Mucosa of rectum (tissue), 2 donors: ENCODE data around the gene LRRC17.
"Not testable (repeated sequence)": the region's sequence is repeated elsewhere in the genome, so short reads cannot be mapped to it uniquely, and the experiment has no call there.

Experiments
- H3K27ac ChIP-seq, 2 donors: one replicate each; pipeline ENCODE4 v1.7.0; 2013; ENCODE audit warnings: inconsistent platforms in 2 of 2, low read depth in 2 of 2, low read length in 2 of 2
- H3K27me3 ChIP-seq, 2 donors: one replicate each; pipeline ENCODE4 v1.7.0; 2013; ENCODE audit warnings: low read length in 2 of 2; ENCODE audit not compliant: control insufficient read depth in 2 of 2, insufficient read depth in 2 of 2
- H3K36me3 ChIP-seq, 2 donors: one replicate each; pipeline ENCODE4 v1.7.0; 2013; ENCODE audit warnings: low read length in 2 of 2; ENCODE audit not compliant: control insufficient read depth in 2 of 2, insufficient read depth in 2 of 2
- H3K4me1 ChIP-seq, 2 donors: one replicate each; pipeline ENCODE4 v1.7.0; 2013; ENCODE audit warnings: low read length in 2 of 2, mild to moderate bottlenecking in 1 of 2; ENCODE audit not compliant: control insufficient read depth in 2 of 2, insufficient read depth in 2 of 2
- H3K4me3 ChIP-seq, 2 donors: one replicate each; pipeline ENCODE4 v1.7.0; 2013; ENCODE audit warnings: low read length in 2 of 2
- H3K9ac ChIP-seq, 2 donors: one replicate each; pipeline ENCODE4 v1.7.0; 2013; ENCODE audit warnings: low read length in 2 of 2, low read depth in 1 of 2, mild to moderate bottlenecking in 1 of 2
- H3K9me3 ChIP-seq, 2 donors: one replicate each; pipeline ENCODE4 v1.7.0; 2013; ENCODE audit warnings: low read length in 2 of 2; ENCODE audit not compliant: control insufficient read depth in 2 of 2
- donor health status: healthy.
- donor health status: Normal muscosa, but diverticular disease.

The LRRC17 gene

GRCh38 chr7:102961993-102962392 lies 49.2 kb downstream of the LRRC17 start:
- H3K4me1 ChIP-seq, H3K27ac ChIP-seq, H3K4me3 ChIP-seq, H3K36me3 ChIP-seq, H3K27me3 ChIP-seq, H3K9ac ChIP-seq, H3K9me3 ChIP-seq: not testable (repeated sequence)

- Histone ChIP-seq H3K9me3 (no peaks in the 10 kb centered on the region), H3K27me3 (no peaks in the 10 kb centered on the region), H3K27ac (no peak overlapping the region), H3K4me3 (no peak overlapping the region), H3K36me3 (no peaks in the 10 kb centered on the region), H3K4me1 (no peaks in the 10 kb centered on the region), H3K9ac (no peak overlapping the region)
Measured at GRCh38 chr7:102966465-102966864, 53.7 kb downstream of the LRRC17 start.

GRCh38 chr7:102967798-102968197 lies 55.0 kb downstream of the LRRC17 start:
- Histone ChIP-seq H3K36me3 (no peaks in the 10 kb centered on the region), H3K27me3 (no peaks in the 10 kb centered on the region), H3K9me3 (no peaks in the 10 kb centered on the region), H3K27ac (no peak overlapping the region), H3K4me1 (no peaks in the 10 kb centered on the region), H3K4me3 (no peak overlapping the region), H3K9ac (no peak overlapping the region)

- no peak overlapping the region for H3K4me3 ChIP-seq
- H3K27me3 ChIP-seq, result no peaks in the 10 kb centered on the region
- no peak overlapping the region for H3K27ac ChIP-seq
- H3K36me3 ChIP-seq, result no peaks in the 10 kb centered on the region
- no peaks in the 10 kb centered on the region for H3K9me3 ChIP-seq
- H3K4me1 ChIP-seq, result no peaks in the 10 kb centered on the region
- no peak overlapping the region for H3K9ac ChIP-seq
Measured at GRCh38 chr7:102973096-102973802, 60.4 kb downstream of the LRRC17 start.

GRCh38 chr7:102974366-102975236 lies 61.8 kb downstream of the LRRC17 start:
- Histone ChIP-seq H3K36me3 (no peaks in the 10 kb centered on the region), H3K27ac (no peak overlapping the region), H3K9ac (no peak overlapping the region), H3K4me1 (no peaks in the 10 kb centered on the region), H3K9me3 (no peaks in the 10 kb centered on the region), H3K4me3 (no peak overlapping the region), H3K27me3 (no peaks in the 10 kb centered on the region)

- Histone ChIP-seq H3K9ac (no peak overlapping the region), H3K27ac (no peak overlapping the region), H3K36me3 (no peaks in the 10 kb centered on the region), H3K9me3 (no peaks in the 10 kb centered on the region), H3K4me1 (no peaks in the 10 kb centered on the region), H3K27me3 (no peaks in the 10 kb centered on the region), H3K4me3 (no peak overlapping the region)
Measured at GRCh38 chr7:102975854-102976253, 63.1 kb downstream of the LRRC17 start.

- no peak overlapping the region for H3K4me3 ChIP-seq
- no peak overlapping the region for H3K9ac ChIP-seq
- H3K4me1 ChIP-seq, result no peaks in the 10 kb centered on the region
- no peaks in the 10 kb centered on the region for H3K27me3 ChIP-seq
- no peaks in the 10 kb centered on the region for H3K9me3 ChIP-seq
- no peaks in the 10 kb centered on the region for H3K36me3 ChIP-seq
- H3K27ac ChIP-seq, result no peak overlapping the region
Measured at GRCh38 chr7:102976493-102976892, 63.7 kb downstream of the LRRC17 start.

- H3K4me3 ChIP-seq, H3K27ac ChIP-seq, H3K27me3 ChIP-seq, H3K9ac ChIP-seq, H3K36me3 ChIP-seq, H3K9me3 ChIP-seq, H3K4me1 ChIP-seq: not testable (repeated sequence)
Measured at GRCh38 chr7:102977586-102977985, 64.8 kb downstream of the LRRC17 start.

- no peaks in the 10 kb centered on the region for H3K4me1 ChIP-seq
- no peak overlapping the region for H3K9ac ChIP-seq
- no peaks in the 10 kb centered on the region for H3K9me3 ChIP-seq
- H3K27me3 ChIP-seq, result no peaks in the 10 kb centered on the region
- no peak overlapping the region for H3K4me3 ChIP-seq
- no peak overlapping the region for H3K27ac ChIP-seq
- no peaks in the 10 kb centered on the region for H3K36me3 ChIP-seq
Measured at GRCh38 chr7:102978284-102978683, 65.5 kb downstream of the LRRC17 start.

- no peak overlapping the region for H3K9ac ChIP-seq
- H3K27me3 ChIP-seq, result no peaks in the 10 kb centered on the region
- H3K9me3 ChIP-seq, result no peaks in the 10 kb centered on the region
- H3K36me3 ChIP-seq, result no peaks in the 10 kb centered on the region
- H3K27ac ChIP-seq, result no peak overlapping the region
- H3K4me1 ChIP-seq, result no peaks in the 10 kb centered on the region
- H3K4me3 ChIP-seq, result no peak overlapping the region
Measured at GRCh38 chr7:102979670-102980069, 66.9 kb downstream of the LRRC17 start.
